Measurements from ENCODE around the gene ATIC. TPM values are rescaled to one million over a fixed set of nuclear protein-coding genes. Genes with fewer than 3 reads are reported as not detected.

Gene ATIC
- total and polyA plus RNA-seq, 3 experiments from 2014 or later = 151 to 315 (median 298) TPM

GRCh38 chr2:215363461-215364156 is 51.8 kb downstream of the ATIC start:
- H3K27me3 Mint-ChIP-seq = no peaks in the 10 kb centered on the region
- peaks cover 24 to 38% (median 35%) of the 10 kb centered on the region in 3 donors for H3K36me3 Mint-ChIP-seq
- Histone ChIP-seq H3K9me3 (ENCODE audit: low read length) (no peaks in the 10 kb centered on the region), H3K27ac (ENCODE audit: low read depth, low read length) (no peak overlapping the region), H3K4me3 (ENCODE audit: low read length) (no peak overlapping the region), H3K27me3 (ENCODE audit: insufficient read depth, low read length, poor library complexity, severe bottlenecking) (no peaks in the 10 kb centered on the region), H3K4me1 (ENCODE audit: insufficient read depth, low read length) (no peaks in the 10 kb centered on the region), H3K36me3 (ENCODE audit: insufficient read depth, low read length) (no peaks in the 10 kb centered on the region)
- H3K4me1 Mint-ChIP-seq = no peaks in the 10 kb centered on the region
- ChIA-PET POLR2A (no interaction called here), CTCF (no interaction called here)
- no peak for DNase-seq
- H3K27ac Mint-ChIP-seq = no peak overlapping the region
- no peak overlapping the region for H3K4me3 Mint-ChIP-seq
- no peaks in the 10 kb centered on the region for H3K9me3 Mint-ChIP-seq

GRCh38 chr2:215364157-215365155 is 52.6 kb downstream of the ATIC start:
- Histone ChIP-seq H3K4me1 (ENCODE audit: insufficient read depth, low read length) (no peaks in the 10 kb centered on the region), H3K27me3 (ENCODE audit: insufficient read depth, low read length, poor library complexity, severe bottlenecking) (no peaks in the 10 kb centered on the region), H3K27ac (ENCODE audit: low read depth, low read length) (no peak overlapping the region), H3K9me3 (ENCODE audit: low read length) (no peaks in the 10 kb centered on the region), H3K4me3 (ENCODE audit: low read length) (no peak overlapping the region), H3K36me3 (ENCODE audit: insufficient read depth, low read length) (no peaks in the 10 kb centered on the region)
- no peaks in the 10 kb centered on the region for H3K4me1 Mint-ChIP-seq
- ChIA-PET CTCF (no interaction called here), POLR2A (no interaction called here)
- H3K27me3 Mint-ChIP-seq = no peaks in the 10 kb centered on the region
- H3K9me3 Mint-ChIP-seq = no peaks in the 10 kb centered on the region
- H3K4me3 Mint-ChIP-seq = no peak overlapping the region
- H3K36me3 Mint-ChIP-seq = peaks cover 24 to 37% (median 31%) of the 10 kb centered on the region in 3 donors
- DNase-seq = no peak
- no peak overlapping the region for H3K27ac Mint-ChIP-seq

- Mint-ChIP-seq H3K4me3 (no peak overlapping the region), H3K36me3 (peaks cover 24 to 36% (median 30%) of the 10 kb centered on the region in 3 donors), H3K27ac (no peak overlapping the region), H3K27me3 (no peaks in the 10 kb centered on the region), H3K9me3 (no peaks in the 10 kb centered on the region), H3K4me1 (no peaks in the 10 kb centered on the region)
- Histone ChIP-seq H3K27ac (ENCODE audit: low read depth, low read length) (no peak overlapping the region), H3K9me3 (ENCODE audit: low read length) (no peaks in the 10 kb centered on the region), H3K4me3 (ENCODE audit: low read length) (no peak overlapping the region), H3K4me1 (ENCODE audit: insufficient read depth, low read length) (no peaks in the 10 kb centered on the region), H3K36me3 (ENCODE audit: insufficient read depth, low read length) (no peaks in the 10 kb centered on the region), H3K27me3 (ENCODE audit: insufficient read depth, low read length, poor library complexity, severe bottlenecking) (no peaks in the 10 kb centered on the region)
- DNase-seq = no peak
- ChIA-PET POLR2A (no interaction called here), CTCF (no interaction called here)
These were observed 53.4 kb downstream of the ATIC start for GRCh38 chr2:215365184-215365658.

- H3K9me3 Mint-ChIP-seq = no peaks in the 10 kb centered on the region
- peaks cover 24 to 31% (median 30%) of the 10 kb centered on the region in 3 donors for H3K36me3 Mint-ChIP-seq
- ChIA-PET POLR2A (no interaction called here), CTCF (no interaction called here)
- H3K36me3 ChIP-seq (ENCODE audit: insufficient read depth, low read length) = no peaks in the 10 kb centered on the region
- H3K27ac Mint-ChIP-seq = no peak overlapping the region
- no peak overlapping the region for H3K4me3 Mint-ChIP-seq
- no peaks in the 10 kb centered on the region for H3K27me3 ChIP-seq (ENCODE audit: insufficient read depth, low read length, poor library complexity, severe bottlenecking)
- H3K9me3 ChIP-seq (ENCODE audit: low read length) = no peaks in the 10 kb centered on the region
- H3K27ac ChIP-seq (ENCODE audit: low read depth, low read length) = no peak overlapping the region
- no peak for DNase-seq
- H3K4me1 Mint-ChIP-seq = no peaks in the 10 kb centered on the region
- no peaks in the 10 kb centered on the region for H3K4me1 ChIP-seq (ENCODE audit: insufficient read depth, low read length)
- no peak overlapping the region for H3K4me3 ChIP-seq (ENCODE audit: low read length)
- H3K27me3 Mint-ChIP-seq = no peaks in the 10 kb centered on the region
These were observed 54.7 kb downstream of the ATIC start for GRCh38 chr2:215366440-215367032.

GRCh38 chr2:215367662-215368492 is 56.0 kb downstream of the ATIC start:
- Histone ChIP-seq H3K4me3 (ENCODE audit: low read length) (no peak overlapping the region), H3K9me3 (ENCODE audit: low read length) (no peaks in the 10 kb centered on the region), H3K36me3 (ENCODE audit: insufficient read depth, low read length) (no peaks in the 10 kb centered on the region), H3K27ac (ENCODE audit: low read depth, low read length) (no peak overlapping the region), H3K27me3 (ENCODE audit: insufficient read depth, low read length, poor library complexity, severe bottlenecking) (no peaks in the 10 kb centered on the region), H3K4me1 (ENCODE audit: insufficient read depth, low read length) (no peaks in the 10 kb centered on the region)
- no peaks in the 10 kb centered on the region for H3K9me3 Mint-ChIP-seq
- H3K36me3 Mint-ChIP-seq = peaks cover 19 to 30% (median 24%) of the 10 kb centered on the region in 3 donors
- ChIA-PET CTCF (no interaction called here), POLR2A (no interaction called here)
- no peak overlapping the region for H3K4me3 Mint-ChIP-seq
- DNase-seq = no peak
- H3K27ac Mint-ChIP-seq = no peak overlapping the region
- no peaks in the 10 kb centered on the region for H3K4me1 Mint-ChIP-seq
- no peaks in the 10 kb centered on the region for H3K27me3 Mint-ChIP-seq

GRCh38 chr2:215368493-215368809 is 56.6 kb downstream of the ATIC start:
- H3K36me3 Mint-ChIP-seq = peaks cover 15 to 25% (median 18%) of the 10 kb centered on the region in 3 donors
- ChIA-PET CTCF (no interaction called here), POLR2A (no interaction called here)
- H3K4me1 ChIP-seq (ENCODE audit: insufficient read depth, low read length) = no peaks in the 10 kb centered on the region
- H3K4me3 ChIP-seq (ENCODE audit: low read length) = no peak overlapping the region
- H3K9me3 Mint-ChIP-seq = no peaks in the 10 kb centered on the region
- H3K27ac Mint-ChIP-seq = no peak overlapping the region
- H3K4me1 Mint-ChIP-seq = no peaks in the 10 kb centered on the region
- no peak for DNase-seq
- no peaks in the 10 kb centered on the region for H3K36me3 ChIP-seq (ENCODE audit: insufficient read depth, low read length)
- no peak overlapping the region for H3K27ac ChIP-seq (ENCODE audit: low read depth, low read length)
- H3K27me3 ChIP-seq (ENCODE audit: insufficient read depth, low read length, poor library complexity, severe bottlenecking) = no peaks in the 10 kb centered on the region
- H3K27me3 Mint-ChIP-seq = no peaks in the 10 kb centered on the region
- H3K4me3 Mint-ChIP-seq = no peak overlapping the region
- no peaks in the 10 kb centered on the region for H3K9me3 ChIP-seq (ENCODE audit: low read length)

GRCh38 chr2:215369181-215369760 is 57.4 kb downstream of the ATIC start:
- Mint-ChIP-seq H3K4me1 (no peaks in the 10 kb centered on the region), H3K27me3 (no peaks in the 10 kb centered on the region), H3K36me3 (peaks cover 8 to 22% (median 12%) of the 10 kb centered on the region in 3 donors), H3K4me3 (no peak overlapping the region), H3K9me3 (no peaks in the 10 kb centered on the region), H3K27ac (no peak overlapping the region)
- no peaks in the 10 kb centered on the region for H3K27me3 ChIP-seq (ENCODE audit: insufficient read depth, low read length, poor library complexity, severe bottlenecking)
- H3K36me3 ChIP-seq (ENCODE audit: insufficient read depth, low read length) = no peaks in the 10 kb centered on the region
- DNase-seq = no peak
- no peaks in the 10 kb centered on the region for H3K4me1 ChIP-seq (ENCODE audit: insufficient read depth, low read length)
- POLR2A ChIA-PET = no interaction called here
- no peak overlapping the region for H3K27ac ChIP-seq (ENCODE audit: low read depth, low read length)
- no peak overlapping the region for H3K4me3 ChIP-seq (ENCODE audit: low read length)
- no peaks in the 10 kb centered on the region for H3K9me3 ChIP-seq (ENCODE audit: low read length)
- CTCF ChIA-PET = no interaction called here

Measured in CD8-positive, alpha-beta memory T cell (primary cell).